Measurements from ENCODE around the gene LMBRD2. TPM values are rescaled to one million over a fixed set of nuclear protein-coding genes. Genes with fewer than 3 reads are reported as not detected.

The LMBRD2 gene
- total RNA-seq, 4 donors from 2014 or later, result 8.3 to 16.7 (median 13.2) TPM

DNA sequence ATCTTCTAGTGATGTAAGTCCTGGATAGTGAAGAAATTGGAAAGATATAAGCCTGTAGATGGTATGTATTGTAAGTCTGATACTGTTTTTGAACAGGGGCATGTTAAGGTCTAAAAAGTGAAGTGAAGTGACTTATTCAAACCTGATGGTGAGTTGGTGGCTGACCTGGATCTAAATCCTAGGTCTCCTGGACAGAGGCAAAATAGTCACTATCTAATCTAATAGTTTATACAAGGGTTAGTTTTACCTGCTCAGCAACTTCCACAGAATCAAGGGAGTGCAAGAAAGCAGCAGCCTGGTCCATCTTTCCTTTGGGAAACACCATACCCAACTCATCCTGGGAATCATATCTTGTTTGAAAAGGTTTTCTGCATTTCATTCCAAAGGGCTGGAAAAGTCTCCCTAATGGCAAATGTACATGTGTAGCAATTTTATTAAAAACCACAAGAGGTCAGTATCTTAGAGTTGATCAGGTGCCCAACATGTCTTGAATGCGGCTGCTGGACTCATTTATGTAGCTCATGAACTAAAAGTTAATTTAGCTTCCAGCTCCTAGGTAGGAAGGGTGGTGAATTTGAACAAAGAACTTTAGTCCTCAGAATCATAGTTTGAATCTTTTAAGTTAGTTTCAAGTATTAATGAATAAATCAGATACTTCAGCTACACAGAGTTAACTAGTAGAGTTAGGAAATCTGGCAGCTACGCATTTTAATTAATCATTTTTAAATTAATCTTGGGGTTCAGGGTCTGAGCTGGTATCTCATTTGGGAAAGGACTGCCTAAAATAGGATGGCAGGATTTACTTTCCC is 26.2 kb upstream of the LMBRD2 start:
- Histone ChIP-seq H3K27ac (no peak overlapping the region), H3K4me1 (peaks cover 0 to 8% (median 0%) of the 10 kb centered on the region in 3 donors), H3K36me3 (peaks cover 3 to 84% of the 10 kb centered on the region in 2 donors), H3K9me3 (no peaks in the 10 kb centered on the region), H3K4me3 (no peak overlapping the region), H3K27me3 (no peaks in the 10 kb centered on the region)
- WGBS, 2 donors (ENCODE audit: low coverage in 1 of 2), result 32 to 51% methylated on average over 2 of the region's 2 CpGs
- TF ChIP-seq EP300 (IDR thresholded peaks at IDR 0.05), result no peak
- TF ChIP-seq, protein P1, sequence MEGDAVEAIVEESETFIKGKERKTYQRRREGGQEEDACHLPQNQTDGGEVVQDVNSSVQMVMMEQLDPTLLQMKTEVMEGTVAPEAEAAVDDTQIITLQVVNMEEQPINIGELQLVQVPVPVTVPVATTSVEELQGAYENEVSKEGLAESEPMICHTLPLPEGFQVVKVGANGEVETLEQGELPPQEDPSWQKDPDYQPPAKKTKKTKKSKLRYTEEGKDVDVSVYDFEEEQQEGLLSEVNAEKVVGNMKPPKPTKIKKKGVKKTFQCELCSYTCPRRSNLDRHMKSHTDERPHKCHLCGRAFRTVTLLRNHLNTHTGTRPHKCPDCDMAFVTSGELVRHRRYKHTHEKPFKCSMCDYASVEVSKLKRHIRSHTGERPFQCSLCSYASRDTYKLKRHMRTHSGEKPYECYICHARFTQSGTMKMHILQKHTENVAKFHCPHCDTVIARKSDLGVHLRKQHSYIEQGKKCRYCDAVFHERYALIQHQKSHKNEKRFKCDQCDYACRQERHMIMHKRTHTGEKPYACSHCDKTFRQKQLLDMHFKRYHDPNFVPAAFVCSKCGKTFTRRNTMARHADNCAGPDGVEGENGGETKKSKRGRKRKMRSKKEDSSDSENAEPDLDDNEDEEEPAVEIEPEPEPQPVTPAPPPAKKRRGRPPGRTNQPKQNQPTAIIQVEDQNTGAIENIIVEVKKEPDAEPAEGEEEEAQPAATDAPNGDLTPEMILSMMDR (IDR thresholded peaks at IDR 0.05), result peak; percentile 54 to 68 (median 59)
- ATAC-seq, result peak; percentile 51

DNA sequence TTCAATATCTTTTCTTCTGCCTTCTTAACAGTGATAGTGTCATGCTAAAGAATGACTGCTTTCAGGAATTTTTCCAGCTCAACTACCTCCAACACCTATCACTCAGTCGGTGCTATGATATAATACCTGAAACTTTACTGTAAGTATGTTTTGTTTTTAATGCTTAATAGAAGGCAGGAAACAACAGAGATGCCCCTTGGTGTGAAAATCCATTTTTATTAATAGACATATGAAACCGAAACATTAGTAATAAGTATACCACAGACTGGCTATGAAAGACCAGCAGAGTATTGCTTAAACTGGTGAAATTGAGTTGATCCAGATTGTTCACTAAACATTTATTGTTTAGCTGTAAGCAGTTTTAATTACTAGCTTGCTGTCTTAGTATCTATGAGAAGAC is 25.5 kb upstream of the LMBRD2 start:
- H3K9me3 ChIP-seq, result no peaks in the 10 kb centered on the region
- peaks cover 3 to 84% of the 10 kb centered on the region in 2 donors for H3K36me3 ChIP-seq
- TF ChIP-seq POLR2AphosphoS5 (IDR thresholded peaks at IDR 0.05) (no peak), EP300 (IDR thresholded peaks at IDR 0.05) (no peak), POLR2A (IDR thresholded peaks at IDR 0.05) (no peak)
- TF ChIP-seq, protein P1 (IDR thresholded peaks at IDR 0.05), result no peak
- no peak overlapping the region for H3K27ac ChIP-seq
- no peaks in the 10 kb centered on the region for H3K27me3 ChIP-seq
- WGBS, 2 donors (ENCODE audit: low coverage in 1 of 2), result 76 to 93% methylated on average over 2 of the region's 2 CpGs
- H3K4me1 ChIP-seq, result peaks cover 0 to 8% (median 0%) of the 10 kb centered on the region in 3 donors
- no peak overlapping the region for H3K4me3 ChIP-seq
- no peak for ATAC-seq

GRCh38 chr5:36175043-36175442 is 23.4 kb upstream of the LMBRD2 start:
- no peaks in the 10 kb centered on the region for H3K27me3 ChIP-seq
- H3K27ac ChIP-seq, result no peak overlapping the region
- peaks cover 0 to 8% (median 0%) of the 10 kb centered on the region in 3 donors for H3K4me1 ChIP-seq
- 77 to 88% methylated on average over 5 of the region's 5 CpGs for WGBS, 2 donors (ENCODE audit: low coverage in 1 of 2)
- no peaks in the 10 kb centered on the region for H3K9me3 ChIP-seq
- H3K36me3 ChIP-seq, result peaks cover 15 to 85% of the 10 kb centered on the region in 2 donors
- H3K4me3 ChIP-seq, result no peak overlapping the region
- TF ChIP-seq POLR2A (IDR thresholded peaks at IDR 0.05) (no peak), POLR2AphosphoS5 (IDR thresholded peaks at IDR 0.05) (no peak)
- no peak for ATAC-seq

- TF ChIP-seq POLR2A (IDR thresholded peaks at IDR 0.05) (no peak), EP300 (IDR thresholded peaks at IDR 0.05) (no peak), POLR2AphosphoS5 (IDR thresholded peaks at IDR 0.05) (no peak)
- TF ChIP-seq, protein P1 (IDR thresholded peaks at IDR 0.05), result no peak
- ATAC-seq, result no peak
- Histone ChIP-seq H3K9me3 (no peaks in the 10 kb centered on the region), H3K36me3 (peaks cover 15 to 85% of the 10 kb centered on the region in 2 donors), H3K27ac (no peak overlapping the region), H3K27me3 (no peaks in the 10 kb centered on the region), H3K4me1 (peaks cover 0 to 8% (median 0%) of the 10 kb centered on the region in 3 donors), H3K4me3 (no peak overlapping the region)
- 66 to 90% methylated on average over 3 of the region's 3 CpGs for WGBS, 2 donors (ENCODE audit: low coverage in 1 of 2)
Measured at GRCh38 chr5:36174119-36174518, 22.4 kb upstream of the LMBRD2 start.

DNA sequence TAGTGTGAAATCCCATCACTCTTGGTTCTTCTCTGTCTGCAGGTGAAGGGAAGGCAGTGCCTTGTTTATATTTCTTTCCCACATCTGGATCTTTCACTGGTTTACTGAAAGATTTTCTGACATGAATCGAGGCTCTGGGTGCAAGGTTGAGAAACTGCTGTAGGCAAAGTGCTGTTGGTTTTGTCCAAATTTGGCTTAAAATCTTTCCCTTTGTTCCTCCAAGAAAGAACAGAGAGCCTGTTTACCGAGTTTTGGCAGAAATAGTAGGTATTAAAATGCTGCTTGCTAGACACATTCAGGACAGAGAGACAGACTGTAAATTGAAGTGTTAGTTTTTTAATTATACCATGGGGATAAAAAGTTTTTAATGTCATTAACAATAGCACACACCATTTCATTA is 21.7 kb upstream of the LMBRD2 start:
- Histone ChIP-seq H3K4me1 (peaks cover 0 to 8% (median 0%) of the 10 kb centered on the region in 3 donors), H3K27ac (peak overlapping the region in 1 of 4 donors; percentile 17), H3K9me3 (no peaks in the 10 kb centered on the region), H3K27me3 (no peaks in the 10 kb centered on the region), H3K4me3 (no peak overlapping the region), H3K36me3 (peaks cover 15 to 85% of the 10 kb centered on the region in 2 donors)
- ATAC-seq, result no peak
- TF ChIP-seq, protein P1 (IDR thresholded peaks at IDR 0.05), result no peak
- TF ChIP-seq POLR2A (IDR thresholded peaks at IDR 0.05) (no peak), POLR2AphosphoS5 (IDR thresholded peaks at IDR 0.05) (no peak), EP300 (IDR thresholded peaks at IDR 0.05) (no peak)
- WGBS, 2 donors (ENCODE audit: low coverage in 1 of 2), result 22 to 46% methylated on average over 1 to 2 of the region's 2 CpGs

Measured in gastroesophageal sphincter (tissue), 4 donors.